ENCODE measurements around the gene CCDC141. TPM values are rescaled to one million over a fixed set of nuclear protein-coding genes. Genes with fewer than 3 reads are reported as not detected.

Gene CCDC141
- total RNA-seq, 1 donor from 2014 or later = not detected

DNA sequence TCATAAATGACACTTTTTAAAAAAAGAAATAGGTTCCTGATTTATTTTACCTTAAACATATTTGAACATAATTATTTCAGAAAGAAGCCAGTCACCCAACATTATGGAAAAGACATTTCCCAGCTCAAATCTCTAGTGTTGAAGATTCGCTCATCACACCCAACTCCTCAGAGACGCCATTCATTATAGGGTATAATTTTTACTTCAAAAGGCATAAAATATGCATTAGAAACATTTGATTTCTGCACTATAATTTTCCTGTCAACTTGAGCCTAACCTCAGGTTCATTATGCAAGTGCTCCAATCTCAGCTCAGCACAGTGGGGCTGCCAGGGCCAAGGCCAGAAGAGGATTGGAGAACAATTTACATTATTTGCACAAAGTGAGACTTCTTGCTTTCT, 183.9 kb downstream of the CCDC141 start:
- no peak for TF ChIP-seq CTCF (IDR thresholded peaks at IDR 0.05; ENCODE audit: insufficient read depth, low read length, poor library complexity, severe bottlenecking)
- no peaks in the 10 kb centered on the region for H3K27me3 ChIP-seq (ENCODE audit: control insufficient read depth, insufficient read depth, low read length)
- DNase-seq (ENCODE audit: low read depth) = no peak
- no peaks in the 10 kb centered on the region for H3K36me3 ChIP-seq (ENCODE audit: control insufficient read depth, insufficient read depth, low read length)
- H3K4me3 ChIP-seq (ENCODE audit: low read depth, low read length) = no peak overlapping the region

DNA sequence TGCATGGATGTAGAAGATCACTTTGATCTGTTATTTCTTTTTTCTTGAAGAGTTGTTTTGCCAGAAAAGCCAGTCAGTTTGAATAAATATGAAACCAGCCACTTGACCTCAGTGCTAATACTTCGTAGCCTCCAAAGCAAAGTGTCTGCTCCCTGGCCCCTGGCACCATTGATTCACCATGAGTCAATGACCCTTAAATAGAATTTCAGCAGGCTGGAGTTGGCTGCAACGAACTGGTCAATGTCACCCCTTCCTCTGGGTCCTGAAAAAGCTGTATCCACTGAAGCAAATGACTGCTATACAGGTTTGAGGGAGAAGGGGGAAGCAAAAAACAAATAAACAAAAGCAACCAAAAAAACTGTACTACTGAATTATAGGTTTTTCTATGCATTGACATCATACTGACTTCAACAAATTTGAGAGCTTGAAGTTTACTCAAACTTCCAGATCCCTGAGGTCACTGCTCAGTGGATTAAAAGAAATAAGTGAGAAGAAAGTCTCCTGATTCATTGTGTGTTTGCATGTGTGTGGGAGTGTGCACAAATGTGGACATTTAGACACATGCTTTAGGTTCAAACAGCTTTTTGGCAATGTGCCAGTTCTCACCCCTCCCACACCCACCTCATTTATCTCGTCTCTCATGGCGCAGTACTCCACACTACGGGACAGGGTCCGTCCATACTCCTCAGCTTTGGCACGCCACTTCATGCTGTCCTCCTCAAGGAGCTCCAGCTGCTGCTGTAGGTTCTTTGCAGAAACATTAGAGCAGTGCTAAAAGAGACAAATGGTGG, 184.6 kb downstream of the CCDC141 start:
- H3K27me3 ChIP-seq (ENCODE audit: control insufficient read depth, insufficient read depth, low read length) = no peaks in the 10 kb centered on the region
- DNase-seq (ENCODE audit: low read depth) = no peak
- no peak overlapping the region for H3K4me3 ChIP-seq (ENCODE audit: low read depth, low read length)
- H3K36me3 ChIP-seq (ENCODE audit: control insufficient read depth, insufficient read depth, low read length) = no peaks in the 10 kb centered on the region
- TF ChIP-seq CTCF (IDR thresholded peaks at IDR 0.05; ENCODE audit: insufficient read depth, low read length, poor library complexity, severe bottlenecking) = no peak

- Histone ChIP-seq H3K36me3 (ENCODE audit: control insufficient read depth, insufficient read depth, low read length) (no peaks in the 10 kb centered on the region), H3K4me3 (ENCODE audit: low read depth, low read length) (no peak overlapping the region), H3K27me3 (ENCODE audit: control insufficient read depth, insufficient read depth, low read length) (no peaks in the 10 kb centered on the region)
- no peak for TF ChIP-seq CTCF (IDR thresholded peaks at IDR 0.05; ENCODE audit: insufficient read depth, low read length, poor library complexity, severe bottlenecking)
- DNase-seq (ENCODE audit: low read depth) = no peak
Observed at GRCh38 chr2:178863856-178864620, 185.9 kb downstream of the CCDC141 start.

GRCh38 chr2:178863130-178863855, 186.6 kb downstream of the CCDC141 start:
- TF ChIP-seq CTCF (IDR thresholded peaks at IDR 0.05; ENCODE audit: insufficient read depth, low read length, poor library complexity, severe bottlenecking) = no peak
- no peak overlapping the region for H3K4me3 ChIP-seq (ENCODE audit: low read depth, low read length)
- no peak for DNase-seq (ENCODE audit: low read depth)
- no peaks in the 10 kb centered on the region for H3K27me3 ChIP-seq (ENCODE audit: control insufficient read depth, insufficient read depth, low read length)
- H3K36me3 ChIP-seq (ENCODE audit: control insufficient read depth, insufficient read depth, low read length) = no peaks in the 10 kb centered on the region

DNA sequence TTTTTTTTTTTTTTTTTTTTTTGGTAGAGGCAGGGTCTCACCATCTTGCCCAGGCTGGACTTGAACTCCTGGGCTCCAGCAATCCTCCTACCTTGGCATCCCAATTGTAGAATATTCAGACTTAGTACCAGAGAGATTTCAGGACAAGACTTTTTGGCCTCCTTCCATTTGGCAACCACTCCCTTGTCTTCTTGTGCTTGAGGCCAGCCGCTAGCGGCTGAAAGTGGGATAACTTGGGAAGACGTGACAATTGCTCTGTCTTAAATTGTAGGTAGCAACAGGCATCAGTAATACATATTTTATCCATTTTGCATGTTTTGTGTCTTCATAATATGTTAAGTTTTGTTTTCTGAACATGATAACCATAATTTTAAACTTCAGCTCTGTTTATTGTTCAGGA, 189.4 kb downstream of the CCDC141 start:
- Histone ChIP-seq H3K4me3 (ENCODE audit: low read depth, low read length) (no peak overlapping the region), H3K36me3 (ENCODE audit: control insufficient read depth, insufficient read depth, low read length) (no peaks in the 10 kb centered on the region), H3K27me3 (ENCODE audit: control insufficient read depth, insufficient read depth, low read length) (no peaks in the 10 kb centered on the region)
- no peak for TF ChIP-seq CTCF (IDR thresholded peaks at IDR 0.05; ENCODE audit: insufficient read depth, low read length, poor library complexity, severe bottlenecking)
- no peak for DNase-seq (ENCODE audit: low read depth)

All from kidney epithelial cell (primary cell).